Activated gamma-delta T cell treated with anti-CD3 and anti-CD28 coated beads, Interleukin-2, amount 50 U/mL, for 16 hours (primary cell): ENCODE measurements around the gene L3MBTL1.

Experiments
- DNase-seq: peaks from one replicate; pipeline ENCODE4 v3.0.0-alpha.2; 2020; ENCODE audit warnings: low read depth

L3MBTL1 gene

DNA sequence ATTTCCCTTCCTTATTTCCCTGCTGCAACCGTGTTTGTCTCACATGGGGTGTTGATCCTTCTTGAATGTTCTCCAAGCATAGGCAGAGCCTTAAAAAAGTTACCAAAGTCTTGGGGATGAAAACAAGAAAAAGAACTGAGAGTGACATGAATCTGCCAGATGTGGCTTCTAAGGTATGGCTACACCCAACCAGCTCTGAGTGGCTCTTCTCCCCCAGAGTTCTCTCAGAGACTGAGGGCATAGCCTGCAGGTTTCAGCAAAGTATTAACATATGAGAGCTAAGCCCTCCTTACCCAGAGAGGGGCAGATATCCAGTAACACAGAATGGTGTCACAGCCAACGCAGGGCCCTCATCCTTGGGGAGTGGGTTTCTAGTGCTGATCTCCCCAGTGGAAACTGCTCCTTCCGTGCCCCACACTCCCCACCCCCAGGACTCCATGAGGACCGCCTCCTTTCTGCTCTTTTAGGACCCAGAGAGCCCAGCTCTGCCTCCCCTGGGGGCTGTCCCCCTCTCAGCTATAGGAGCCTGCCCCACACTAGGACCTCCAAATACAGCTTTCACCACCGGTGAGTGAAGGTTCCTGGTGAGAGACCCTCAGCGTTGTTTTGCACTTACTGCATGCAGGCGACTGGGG lies 28.0 kb downstream of the L3MBTL1 start:
- no peak for DNase-seq

DNA sequence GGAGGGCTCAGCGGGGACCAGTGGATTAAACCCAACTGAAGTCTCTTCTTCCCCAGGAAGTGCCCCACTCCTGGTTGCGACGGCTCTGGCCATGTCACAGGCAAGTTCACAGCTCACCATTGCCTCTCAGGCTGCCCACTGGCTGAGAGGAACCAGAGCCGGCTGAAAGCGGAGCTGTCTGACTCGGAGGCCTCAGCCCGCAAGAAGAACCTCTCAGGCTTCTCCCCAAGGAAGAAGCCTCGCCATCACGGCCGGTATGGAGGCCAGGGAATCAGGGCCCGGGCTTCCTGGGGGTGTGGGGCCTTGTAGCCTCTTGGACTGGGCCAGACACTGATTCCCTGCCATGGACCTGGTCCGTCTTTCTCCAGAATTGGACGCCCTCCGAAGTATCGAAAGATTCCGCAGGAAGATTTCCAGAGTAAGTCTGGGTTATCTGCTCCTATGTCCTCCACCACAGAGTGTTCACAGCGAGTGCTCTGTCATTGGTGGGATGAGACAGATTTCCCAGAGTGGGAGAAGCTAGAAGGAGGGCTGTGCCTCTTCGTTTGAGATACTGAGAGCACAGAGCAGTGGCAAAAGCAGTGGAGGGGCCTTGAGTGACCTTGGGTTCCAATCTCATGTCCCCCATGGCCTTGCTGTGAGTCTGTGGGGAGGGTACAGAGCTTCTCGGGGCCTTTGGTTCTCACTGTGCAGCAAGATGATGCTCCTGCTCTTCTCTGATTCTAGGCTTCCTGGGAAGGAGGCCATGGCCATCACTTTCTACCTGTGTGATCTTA lies 28.7 kb downstream of the L3MBTL1 start:
- DNase-seq: no peak

DNA sequence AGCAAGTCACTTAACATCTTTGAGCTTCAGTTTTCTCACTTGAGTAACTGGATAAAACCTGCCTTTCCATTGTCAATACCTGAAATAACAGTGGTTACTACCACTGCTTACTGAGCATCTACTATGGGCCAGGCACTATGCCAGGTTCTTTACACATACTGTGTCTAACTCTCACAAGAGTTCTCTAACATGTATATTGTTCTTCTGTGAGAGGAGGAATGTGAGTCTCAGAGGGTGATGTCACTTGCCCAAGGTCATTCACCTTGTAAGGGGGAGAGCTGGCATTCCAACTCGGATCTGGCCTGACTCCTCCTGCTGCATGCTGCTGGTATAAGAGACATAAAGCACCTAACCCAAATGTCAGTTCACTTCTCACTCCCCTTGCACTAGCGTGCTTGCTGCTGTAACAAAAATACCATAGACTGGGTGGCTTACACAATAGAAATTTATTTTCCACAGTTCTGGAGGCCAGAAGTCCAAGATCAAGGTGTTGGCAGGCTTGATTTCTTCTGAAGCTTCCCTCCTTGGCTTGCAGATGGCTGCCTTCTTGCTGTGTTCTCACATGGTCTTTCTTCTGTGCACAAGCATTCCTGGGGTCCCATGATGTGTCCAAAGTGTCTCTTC lies 29.4 kb downstream of the L3MBTL1 start:
- no peak for DNase-seq

DNA sequence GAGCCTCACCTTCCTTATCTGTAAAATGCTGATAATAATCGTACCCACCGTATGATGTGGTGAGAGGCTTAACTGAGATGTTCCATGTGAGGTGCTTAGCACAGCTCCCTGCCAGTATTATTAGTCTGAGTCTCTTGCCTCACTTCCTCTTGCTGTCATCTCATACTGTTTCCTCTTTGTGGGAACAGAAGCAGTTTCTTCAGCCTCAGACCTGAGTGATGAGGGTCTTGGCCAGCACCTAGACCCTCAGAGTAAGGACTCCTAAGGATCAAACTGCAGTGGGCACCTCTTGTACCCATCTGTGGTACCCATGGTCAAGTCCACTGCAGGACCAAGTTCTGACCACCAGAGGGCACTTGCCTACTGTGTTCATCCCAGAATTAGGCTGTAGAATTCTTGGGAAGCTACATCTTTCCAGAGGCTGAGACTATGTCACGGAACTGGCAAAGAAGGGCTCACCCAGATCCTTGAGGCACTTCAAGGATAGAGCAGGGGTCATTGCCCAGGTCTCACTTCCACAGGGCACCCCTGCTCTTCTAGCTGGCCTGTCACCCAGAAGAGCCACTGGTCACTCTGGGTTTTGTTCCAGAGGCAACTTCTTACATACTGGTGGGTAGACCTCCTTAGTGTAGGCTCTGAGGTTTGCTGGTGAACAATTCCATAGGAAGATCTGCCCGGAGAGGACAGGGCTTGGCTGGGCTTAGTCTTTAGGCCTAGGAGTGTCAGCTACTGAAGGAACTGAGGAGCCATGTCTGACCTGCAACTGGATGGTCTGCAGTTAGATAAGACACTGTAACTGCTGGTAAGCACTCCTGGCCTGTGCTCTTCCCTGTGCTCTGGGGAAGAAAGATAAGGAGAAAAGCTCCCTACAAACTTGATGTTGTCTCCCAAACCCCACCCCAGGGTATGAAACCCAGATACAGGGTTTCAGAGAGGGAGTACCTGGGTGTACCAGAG lies 30.7 kb downstream of the L3MBTL1 start:
- DNase-seq: peak; percentile 17

DNA sequence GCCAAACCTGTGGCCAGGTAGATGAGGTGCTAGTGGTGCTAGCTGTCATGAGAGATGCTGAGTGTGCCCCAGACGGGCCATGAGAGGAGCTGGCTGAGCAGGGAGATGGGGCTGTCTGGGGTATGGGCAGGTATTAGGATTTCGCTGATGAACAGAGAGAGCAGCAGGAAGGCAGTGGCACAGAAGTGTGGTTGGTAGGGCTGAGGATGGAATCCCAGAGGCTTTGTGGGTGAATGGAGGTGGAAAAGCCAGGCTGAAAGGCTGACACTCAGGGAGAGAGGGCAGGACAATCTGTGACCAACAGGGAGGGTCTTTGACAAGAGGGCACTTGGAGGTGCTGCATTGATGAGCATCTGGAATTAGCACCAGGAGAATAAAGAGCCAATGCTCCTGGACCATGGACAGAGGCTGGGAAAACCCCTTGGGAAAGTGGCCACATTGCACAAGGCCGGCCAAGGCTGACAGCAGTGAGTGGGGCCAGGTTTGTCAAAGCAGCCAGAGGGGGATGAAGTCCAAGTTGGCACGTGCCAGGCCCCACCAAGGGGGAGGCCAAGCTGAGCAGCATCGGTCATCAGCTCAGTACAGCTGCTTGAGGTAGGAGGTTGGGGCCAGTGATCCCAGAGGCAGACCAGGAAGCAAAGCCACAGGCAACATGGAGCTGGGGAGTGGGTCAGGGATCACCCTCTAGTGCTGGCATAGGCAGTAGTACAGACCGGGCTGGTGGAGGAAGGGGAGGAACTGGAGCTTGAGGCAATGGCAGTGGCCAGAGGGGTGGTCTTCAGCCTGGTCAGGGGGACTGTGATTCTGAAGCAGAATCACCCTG lies 31.6 kb downstream of the L3MBTL1 start:
- DNase-seq: no peak

DNA sequence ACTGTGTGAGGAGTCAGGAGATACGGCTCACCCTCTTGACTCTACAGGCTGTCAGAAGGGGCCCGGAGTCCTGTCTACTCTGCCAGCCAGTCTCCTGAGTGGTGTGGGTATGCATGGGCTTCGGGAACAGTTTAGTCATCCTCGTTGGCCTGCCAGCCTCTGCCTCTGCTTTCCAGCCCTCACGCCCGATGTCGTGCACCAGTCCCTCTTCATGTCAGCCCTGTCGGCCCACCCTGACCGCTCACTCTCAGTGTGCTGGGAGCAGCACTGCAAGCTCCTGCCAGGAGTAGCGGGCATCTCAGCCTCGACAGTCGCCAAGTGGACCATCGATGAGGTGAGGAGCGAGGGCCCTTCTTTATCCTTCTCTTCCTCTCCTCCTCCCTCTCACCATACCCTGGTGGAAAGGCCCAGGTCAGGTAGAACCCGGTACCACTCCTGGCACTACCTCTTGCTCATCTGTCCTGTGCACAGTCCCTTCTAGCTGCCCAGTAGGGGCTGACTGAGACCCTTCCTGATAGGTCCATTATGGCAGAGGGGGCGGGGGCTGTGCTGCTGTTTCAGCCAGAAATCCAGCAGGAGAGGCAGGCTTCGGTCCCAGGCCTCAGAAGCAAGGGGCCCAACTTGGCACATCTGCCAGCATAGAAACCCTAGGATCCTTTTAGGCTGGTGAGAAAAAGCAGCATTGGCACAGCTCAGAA lies 32.6 kb downstream of the L3MBTL1 start:
- DNase-seq: no peak

DNA sequence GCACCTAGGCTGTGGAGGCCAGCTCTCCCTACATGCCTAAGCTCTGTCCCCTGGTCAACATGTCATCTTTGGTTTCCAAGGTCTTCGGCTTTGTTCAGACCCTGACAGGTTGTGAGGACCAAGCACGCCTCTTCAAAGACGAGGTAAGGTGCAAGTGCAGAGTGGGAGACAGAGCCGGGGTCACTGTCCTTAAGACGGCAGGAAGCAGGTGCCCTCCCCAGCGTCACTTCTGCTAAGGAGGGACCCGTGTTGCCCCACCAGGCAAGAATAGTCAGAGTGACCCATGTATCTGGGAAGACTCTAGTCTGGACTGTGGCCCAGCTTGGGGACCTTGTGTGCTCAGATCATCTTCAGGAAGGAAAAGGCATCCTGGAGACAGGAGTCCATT lies 33.2 kb downstream of the L3MBTL1 start:
- DNase-seq: no peak

DNA sequence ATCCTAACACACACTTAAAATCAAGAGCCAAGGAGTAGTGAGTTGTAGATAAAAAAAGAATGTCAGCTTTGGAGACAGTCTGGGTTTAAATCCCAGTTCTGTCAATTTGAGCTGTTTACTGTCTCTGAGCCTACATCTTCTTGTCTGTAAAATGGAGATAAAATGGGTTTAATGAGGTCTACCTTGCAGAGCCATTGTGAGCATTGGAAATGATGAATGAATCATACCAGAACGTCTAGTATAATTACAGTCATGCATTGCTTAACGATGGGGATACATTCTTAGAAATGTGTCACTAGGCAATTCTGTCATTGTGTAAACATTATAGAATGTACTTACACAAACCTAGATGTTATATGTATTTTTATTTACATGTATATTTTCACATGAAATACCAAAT lies 33.7 kb downstream of the L3MBTL1 start:
- no peak for DNase-seq

DNA sequence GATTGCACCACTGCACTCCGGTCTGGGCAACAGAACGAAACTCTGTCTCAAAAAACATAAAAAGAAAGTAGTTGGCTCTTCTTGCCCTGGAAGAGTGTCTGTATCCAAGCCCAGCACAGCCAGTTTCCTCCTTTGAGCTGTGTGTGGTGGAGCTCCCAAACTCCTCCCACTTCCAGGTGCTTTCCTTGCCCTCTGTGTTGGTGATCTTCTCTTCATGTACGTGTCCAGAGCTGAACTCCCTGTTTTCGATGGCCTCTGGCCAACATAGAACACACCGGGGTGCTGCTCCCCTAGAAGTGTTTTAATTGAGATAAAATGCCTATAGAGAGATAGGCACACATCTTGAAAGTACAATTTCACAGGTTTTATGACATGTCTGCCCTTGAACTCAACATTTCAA lies 34.7 kb downstream of the L3MBTL1 start:
- DNase-seq: no peak

DNA sequence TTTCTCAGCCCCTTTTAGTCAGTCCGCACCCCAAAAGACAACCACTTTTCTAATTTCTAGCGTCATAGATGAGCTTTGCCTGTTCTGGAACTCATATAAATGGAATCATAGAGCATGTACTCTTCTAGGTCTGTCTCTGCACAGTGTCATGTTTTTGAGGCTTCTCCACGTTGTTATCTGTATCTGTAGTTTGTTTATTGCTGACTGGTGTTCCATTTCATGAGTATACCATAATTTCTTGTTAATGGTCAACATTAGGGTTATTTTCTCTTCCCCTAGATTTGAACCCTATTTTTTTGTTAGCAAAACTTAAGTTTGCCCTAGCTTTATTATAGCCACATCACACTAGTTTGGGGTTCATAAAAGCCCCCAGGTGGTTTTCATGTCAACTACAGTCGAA lies 35.2 kb downstream of the L3MBTL1 start:
- DNase-seq: no peak

DNA sequence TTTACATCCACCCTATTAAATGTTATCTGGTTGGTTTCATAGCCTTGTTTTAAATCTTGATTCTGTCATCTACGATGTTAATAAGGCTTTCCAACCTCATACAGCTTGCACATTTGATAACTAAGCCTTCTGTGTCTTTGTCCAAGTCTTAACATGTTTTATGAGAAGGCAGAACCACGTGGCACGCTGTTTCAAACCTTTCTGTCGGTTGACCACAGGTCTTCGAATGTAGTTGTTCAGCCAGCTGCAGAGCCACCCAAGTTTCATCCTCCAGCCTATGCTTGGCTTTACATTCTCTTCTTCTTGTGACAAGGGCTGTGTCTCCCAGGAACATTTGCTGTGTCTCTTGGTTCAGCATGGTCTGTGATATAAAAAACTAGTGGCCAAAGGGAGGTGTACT lies 35.6 kb downstream of the L3MBTL1 start:
- DNase-seq: no peak

DNA sequence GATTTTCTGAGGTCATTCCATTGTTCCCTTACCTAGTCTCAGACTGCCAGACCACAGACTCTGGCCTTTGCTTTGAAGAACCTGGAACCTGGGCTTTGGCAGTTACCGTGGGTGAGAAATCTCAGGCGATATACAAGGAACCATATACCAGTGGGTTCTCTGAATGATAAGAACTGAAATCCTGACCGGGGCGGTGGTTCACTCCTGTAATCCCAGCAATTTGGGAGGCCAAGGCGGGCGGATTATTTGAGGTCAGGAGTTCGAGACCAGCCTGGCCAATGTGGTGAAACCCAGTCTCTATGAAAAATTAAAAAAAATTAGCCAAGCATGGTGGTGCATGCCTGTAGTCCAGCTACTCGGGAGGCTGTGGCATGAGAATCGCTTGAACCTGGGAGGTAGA lies 37.0 kb downstream of the L3MBTL1 start:
- no peak for DNase-seq

DNA sequence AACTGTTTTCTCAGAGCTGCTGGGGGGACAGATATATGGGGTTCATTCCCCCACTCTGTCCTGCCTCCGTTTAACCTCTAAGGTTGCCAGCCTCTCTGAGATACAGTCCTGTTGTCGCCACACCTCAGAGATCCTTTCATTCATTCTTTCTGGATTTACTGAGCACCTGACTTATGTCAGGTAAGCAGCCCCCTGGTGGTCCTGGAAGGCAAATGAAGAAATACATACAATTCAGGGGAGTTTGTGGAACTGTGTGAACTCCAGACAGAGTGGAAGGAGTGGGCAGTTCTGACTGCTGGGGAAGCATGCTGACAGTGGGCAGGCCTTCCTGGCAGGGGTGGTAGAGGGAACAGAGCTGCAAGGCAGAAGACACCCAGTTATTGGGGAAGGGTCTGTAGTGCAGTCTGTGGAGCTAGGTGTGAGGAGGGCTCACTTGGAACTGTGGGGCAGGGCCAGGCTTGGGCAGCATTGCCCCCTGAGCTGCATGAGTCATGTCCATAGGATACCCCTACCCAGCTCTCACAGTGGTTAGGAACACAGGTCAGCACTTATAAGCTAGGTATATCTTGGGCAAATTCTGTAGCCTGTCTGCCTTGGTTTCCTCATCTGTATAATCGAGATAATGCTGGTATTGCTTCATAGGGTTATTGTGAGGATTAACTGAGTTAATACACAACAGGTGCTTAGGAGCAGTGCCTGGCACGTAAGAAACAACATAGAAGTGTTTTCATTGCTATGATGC lies 38.5 kb downstream of the L3MBTL1 start:
- no peak for DNase-seq

DNA sequence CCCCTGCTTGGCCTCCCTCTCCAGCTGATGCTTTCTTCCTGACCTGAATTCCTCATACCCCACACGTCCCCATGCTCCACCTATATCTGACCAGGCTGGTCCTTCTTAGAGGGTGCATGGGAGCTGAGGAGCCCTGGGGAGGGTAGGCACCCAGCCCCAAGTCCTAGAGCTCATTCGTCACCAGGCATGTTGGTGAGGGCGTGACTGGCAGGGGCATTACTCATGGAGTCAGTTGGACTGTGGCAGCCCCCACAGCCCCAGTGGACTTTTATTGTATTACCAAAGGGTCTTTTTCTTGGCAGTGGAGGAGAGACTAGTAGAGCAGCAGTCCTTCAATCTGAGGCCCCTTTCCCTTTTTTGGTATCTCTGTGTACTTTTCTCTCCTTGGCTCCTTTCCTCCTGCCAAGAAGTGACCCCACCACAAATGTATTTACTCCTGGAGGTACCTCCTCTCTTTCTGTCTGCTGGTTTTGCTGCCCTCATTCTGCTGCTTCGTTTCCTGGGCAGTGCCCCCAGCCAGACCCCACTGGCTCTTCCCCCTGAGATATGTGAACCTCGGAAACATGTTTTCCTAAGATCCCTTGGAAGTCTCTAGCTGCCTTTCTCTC lies 40.9 kb downstream of the L3MBTL1 start:
- no peak for DNase-seq

DNA sequence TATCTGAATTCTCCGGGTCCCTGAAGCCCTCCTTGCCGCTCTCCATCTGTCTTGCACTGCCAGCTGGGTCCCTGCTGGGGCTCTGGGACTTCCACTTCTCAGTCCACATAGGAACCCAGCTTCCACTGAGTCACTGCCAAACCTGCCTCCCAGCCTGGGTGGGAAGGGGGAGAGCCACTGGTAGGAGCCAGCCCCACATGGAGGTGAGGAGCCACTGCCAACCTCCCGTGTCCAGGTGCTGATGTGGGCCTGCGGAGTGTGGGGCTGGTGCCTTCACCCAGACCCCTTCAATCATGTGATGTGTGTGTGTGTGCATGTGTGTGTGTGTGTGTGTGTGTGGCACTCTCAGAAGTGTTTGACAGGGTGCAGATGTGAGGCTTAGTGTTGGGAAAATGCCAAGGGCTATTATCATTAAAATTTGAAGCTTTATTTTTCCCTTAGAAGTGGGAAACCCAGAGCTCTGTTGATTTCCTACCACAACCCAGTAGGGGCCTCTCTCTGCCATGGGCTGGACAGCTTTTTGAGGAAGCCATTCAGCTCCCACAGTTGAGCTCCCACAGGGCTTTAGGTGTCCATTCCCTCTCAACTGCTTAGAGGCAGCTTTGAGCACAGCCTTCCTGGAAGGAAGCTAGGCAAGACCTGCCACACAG lies 42.0 kb downstream of the L3MBTL1 start:
- DNase-seq: no peak

DNA sequence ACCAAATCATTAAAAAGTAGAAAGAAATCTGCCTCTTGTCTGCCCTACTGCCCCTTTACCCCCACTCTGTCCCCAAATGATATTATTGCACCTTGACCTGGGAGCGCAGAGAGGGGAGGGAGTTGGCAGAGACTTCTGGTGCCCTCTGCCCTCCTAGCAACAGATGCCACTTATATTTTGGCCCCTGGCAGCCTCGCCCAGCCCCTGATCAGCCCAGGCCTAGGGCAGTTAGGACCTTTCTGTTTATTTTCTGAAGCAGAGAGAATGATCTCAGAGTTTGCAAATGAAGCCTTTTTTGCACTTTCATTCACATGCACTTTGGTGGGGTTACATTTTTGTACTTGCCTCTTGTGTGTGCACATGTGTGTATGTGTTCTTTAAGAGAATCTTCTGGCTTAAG lies 43.0 kb downstream of the L3MBTL1 start:
- DNase-seq: no peak

DNA sequence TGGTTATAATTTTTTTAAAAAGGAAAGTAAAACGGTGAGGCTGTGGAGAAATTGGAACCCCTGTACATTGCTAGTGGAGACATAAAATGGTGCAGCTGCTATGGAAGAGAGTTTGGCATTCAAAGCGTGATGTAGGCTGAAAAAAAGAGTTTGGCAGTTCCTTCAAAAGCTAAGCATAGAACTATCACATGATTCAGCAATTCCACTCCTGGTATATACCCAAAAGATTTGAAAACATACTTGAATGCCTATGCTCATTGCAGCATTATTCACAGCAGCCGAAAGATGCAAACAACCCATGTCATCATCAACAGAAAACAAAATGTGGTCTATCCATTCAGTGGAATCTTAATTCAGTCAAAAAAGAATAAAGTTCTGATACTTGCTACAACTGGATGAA lies 46.9 kb downstream of the L3MBTL1 start:
- no peak for DNase-seq

DNA sequence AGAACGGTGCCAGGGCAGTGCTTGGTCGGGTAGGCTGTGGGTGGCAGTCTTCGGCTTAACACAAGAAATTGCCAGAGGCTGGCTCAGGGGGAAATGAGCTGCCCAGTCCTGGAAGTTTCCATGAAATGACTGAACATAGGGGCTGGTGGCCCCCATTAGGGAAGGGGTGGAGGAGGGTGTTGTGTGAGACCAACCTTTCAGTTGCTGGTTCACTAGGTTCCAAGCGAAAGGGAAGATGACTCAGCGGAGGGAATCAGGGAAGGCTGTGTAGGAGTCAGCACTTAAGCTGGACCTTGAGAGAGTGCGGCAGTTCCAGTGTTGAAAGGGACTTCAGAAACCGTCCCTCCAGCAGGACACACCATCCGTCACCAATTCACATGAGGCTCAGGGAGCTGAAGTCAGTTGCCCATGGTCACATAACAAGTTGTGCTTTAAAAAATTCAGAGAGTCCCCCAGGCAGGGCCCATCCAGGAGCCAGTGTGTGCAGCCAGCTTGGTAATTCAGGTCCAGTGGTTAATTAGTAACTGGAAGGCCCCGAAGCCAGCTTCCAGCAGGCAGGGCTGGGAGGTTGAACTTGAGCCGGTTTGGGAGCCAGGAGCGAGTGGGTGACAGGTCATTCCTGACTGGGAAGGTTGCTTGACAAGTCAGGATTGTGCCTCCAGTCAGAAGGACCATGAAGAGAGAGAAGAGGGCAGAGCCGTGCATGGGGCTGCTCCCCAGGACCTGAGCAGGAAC lies 51.1 kb downstream of the L3MBTL1 start, which contains the start of gene SGK2:
Gene SGK2 (plus strand): TSS at position 616 of the 735 bp plus-strand sequence. CDS start 7,469 bp downstream, outside the sequence.
- no peak for DNase-seq
